Effector CD4-positive, alpha-beta T cell (primary cell): ENCODE results near the gene SLC16A10.
"Not testable (repeated sequence)": the region's sequence is repeated elsewhere in the genome, so short reads cannot be mapped to it uniquely, and the experiment has no call there.

Experiments
- DNase-seq: peaks from one replicate; pipeline ENCODE4 v3.0.0-alpha.2; 2020

Gene SLC16A10

GRCh38 chr6:111134236-111134869, 47.0 kb downstream of the SLC16A10 start:
- not testable (repeated sequence) for DNase-seq

GRCh38 chr6:111137489-111138093, 50.3 kb downstream of the SLC16A10 start:
- DNase-seq, result not testable (repeated sequence)

- no peak for DNase-seq
Observed at GRCh38 chr6:111147440-111147839, 60.1 kb downstream of the SLC16A10 start.

GRCh38 chr6:111148110-111148509, 60.8 kb downstream of the SLC16A10 start:
- no peak for DNase-seq

GRCh38 chr6:111150577-111150976, 63.3 kb downstream of the SLC16A10 start:
- DNase-seq, result no peak

- DNase-seq, result no peak
Observed at GRCh38 chr6:111154981-111155380, 67.7 kb downstream of the SLC16A10 start.

GRCh38 chr6:111157412-111157811, 70.1 kb downstream of the SLC16A10 start:
- no peak for DNase-seq

- no peak for DNase-seq
Observed at GRCh38 chr6:111159633-111160032, 72.3 kb downstream of the SLC16A10 start.

GRCh38 chr6:111161650-111162049, 74.3 kb downstream of the SLC16A10 start:
- DNase-seq, result no peak

- DNase-seq, result no peak
Observed at GRCh38 chr6:111162504-111162903, 75.2 kb downstream of the SLC16A10 start.

- no peak for DNase-seq
Observed at GRCh38 chr6:111171577-111172400, 84.5 kb downstream of the SLC16A10 start.

GRCh38 chr6:111172563-111172962, 85.3 kb downstream of the SLC16A10 start:
- DNase-seq, result no peak

GRCh38 chr6:111173341-111173740, 86.0 kb downstream of the SLC16A10 start:
- DNase-seq, result no peak

GRCh38 chr6:111173946-111174345, 86.6 kb downstream of the SLC16A10 start:
- no peak for DNase-seq

GRCh38 chr6:111175109-111175508, 87.8 kb downstream of the SLC16A10 start:
- no peak for DNase-seq

GRCh38 chr6:111176038-111176759, 88.9 kb downstream of the SLC16A10 start:
- no peak for DNase-seq

GRCh38 chr6:111176760-111177099, 89.4 kb downstream of the SLC16A10 start:
- no peak for DNase-seq

GRCh38 chr6:111177131-111177530, 89.8 kb downstream of the SLC16A10 start:
- DNase-seq, result no peak

- DNase-seq, result no peak
Observed at GRCh38 chr6:111183702-111184517, 96.6 kb downstream of the SLC16A10 start.

GRCh38 chr6:111184827-111185532, 97.7 kb downstream of the SLC16A10 start:
- no peak for DNase-seq

- no peak for DNase-seq
Observed at GRCh38 chr6:111185954-111186353, 98.7 kb downstream of the SLC16A10 start.

GRCh38 chr6:111187874-111188273, 100.6 kb downstream of the SLC16A10 start:
- DNase-seq, result no peak
